IMR-90 (cell line): ENCODE measurements around the gene OSBPL6. TPM values are rescaled to one million over a fixed set of nuclear protein-coding genes. Genes with fewer than 3 reads are reported as not detected.

Experiments used
- ATAC-seq: fragments of 200-7000 bp; cut with Tn5 transposase; 2 replicates; pipeline ENCODE4 v1.9.1; 2020; ENCODE audit warnings: low read depth, mild to moderate bottlenecking, moderate library complexity
- BruUV-seq: library from RNA; stranded (reverse); fragments of 400-500 nt; replicated peaks from 2 replicates; lab custom pipeline; 2021; lab: Mats Ljungman, UMichigan
- CTCF ChIA-PET: fragments of 300-600 bp; formaldehyde crosslinking; extraction: SDS; loops from one replicate; lab custom pipeline; 2021; ENCODE audit warnings: antibody characterized with exemption; lab: Yijun Ruan, JAX
- POLR2A ChIA-PET: fragments of 300-600 bp; sonication (Branson Sonifier 250); formaldehyde crosslinking; loops from one replicate; lab custom pipeline; 2022; ENCODE audit warnings: antibody characterized with exemption; ENCODE audit not compliant: unreplicated experiment; lab: Charles Lee
- DNase-seq: peaks from one replicate; pipeline ENCODE4 v3.0.0; 2013
- H2AFZ ChIP-seq: replicated peaks from 2 replicates; pipeline ENCODE3; 2013; ENCODE audit warnings: low read length, mild to moderate bottlenecking; ENCODE audit not compliant: poor library complexity
- H2AK5ac ChIP-seq: 2 replicates; pipeline ENCODE4 v1.6.1; 2013; ENCODE audit warnings: low read depth, low read length, inconsistent platforms
- H2AK9ac ChIP-seq: replicated peaks from 2 replicates; pipeline ENCODE3; 2013; ENCODE audit warnings: mild to moderate bottlenecking, low read depth, low read length, moderate library complexity; ENCODE audit not compliant: poor library complexity
- H2BK120ac ChIP-seq: 2 replicates; pipeline ENCODE4 v1.6.1; 2013; ENCODE audit warnings: low read depth, low read length, inconsistent platforms
- H2BK15ac ChIP-seq: 3 replicates; pipeline ENCODE4 v1.6.1; 2013; ENCODE audit warnings: low read depth, low read length, inconsistent platforms
- H2BK20ac ChIP-seq: 2 replicates; pipeline ENCODE4 v1.6.1; 2013; ENCODE audit warnings: low read depth, mild to moderate bottlenecking, inconsistent platforms, low read length, moderate library complexity
- H2BK5ac ChIP-seq: 2 replicates; pipeline ENCODE4 v1.6.1; 2013; ENCODE audit warnings: mild to moderate bottlenecking, low read depth, low read length, inconsistent platforms; ENCODE audit not compliant: poor library complexity, severe bottlenecking
- H3K14ac ChIP-seq: replicated peaks from 2 replicates; pipeline ENCODE4 v1.6.1; 2013; ENCODE audit warnings: low read depth, low read length, inconsistent platforms
- H3K18ac ChIP-seq: 2 replicates; pipeline ENCODE4 v1.6.1; 2013; ENCODE audit warnings: low read depth, low read length, control low read depth
- H3K23ac ChIP-seq: 2 replicates; pipeline ENCODE4 v1.6.1; 2013; ENCODE audit warnings: low read depth, low read length, inconsistent platforms
- H3K27ac ChIP-seq: 2 replicates; pipeline ENCODE4 v1.5.1; 2013; ENCODE audit warnings: mild to moderate bottlenecking, control low read depth, low read length; ENCODE audit not compliant: insufficient read depth
- H3K27me3 ChIP-seq: 2 replicates; pipeline ENCODE4 v1.6.1; 2013; ENCODE audit warnings: low read length; ENCODE audit not compliant: control insufficient read depth, insufficient read depth
- H3K36me3 ChIP-seq: 2 replicates; pipeline ENCODE4 v1.6.1; 2013; ENCODE audit warnings: low read length, mixed read lengths; ENCODE audit not compliant: control insufficient read depth, insufficient read depth
- H3K4ac ChIP-seq: 2 replicates; pipeline ENCODE4 v1.6.1; 2013; ENCODE audit warnings: low read depth, low read length, inconsistent platforms
- H3K4me1 ChIP-seq: 2 replicates; pipeline ENCODE4 v1.6.1; 2013; ENCODE audit warnings: low read length, mixed read lengths; ENCODE audit not compliant: control insufficient read depth, insufficient read depth
- H3K4me2 ChIP-seq: 2 replicates; pipeline ENCODE4 v1.6.1; 2013; ENCODE audit warnings: low read depth, mild to moderate bottlenecking, control low read depth, low read length, moderate library complexity
- H3K4me3 ChIP-seq: 2 replicates; pipeline ENCODE4 v1.5.1; 2013; ENCODE audit warnings: low read depth, mild to moderate bottlenecking, control low read depth, low read length, moderate library complexity; ENCODE audit not compliant: insufficient read depth
- H3K56ac ChIP-seq: 2 replicates; pipeline ENCODE4 v1.6.1; 2013; ENCODE audit warnings: low read length, inconsistent platforms; ENCODE audit not compliant: insufficient read depth; ENCODE audit errors: extremely low read depth
- H3K79me1 ChIP-seq, 2 experiments: 2 replicates each; pipeline ENCODE4 v1.6.1; 2013; ENCODE audit warnings: low read length in 2 of 2, inconsistent platforms in 1 of 2, low read depth in 1 of 2
- H3K9ac ChIP-seq: 2 replicates; pipeline ENCODE4 v1.6.1; 2013; ENCODE audit warnings: low read depth, low read length, control low read depth
- H3K9me1 ChIP-seq: 2 replicates; pipeline ENCODE4 v1.6.1; 2013; ENCODE audit warnings: low read length, inconsistent platforms; ENCODE audit not compliant: insufficient read depth
- H3K9me3 ChIP-seq: 2 replicates; pipeline ENCODE4 v1.6.1; 2013; ENCODE audit warnings: low read length; ENCODE audit not compliant: control insufficient read depth, insufficient read depth
- H4K20me1 ChIP-seq: 2 replicates; pipeline ENCODE4 v1.6.1; 2013; ENCODE audit warnings: low read length, inconsistent platforms; ENCODE audit not compliant: insufficient read depth
- H4K5ac ChIP-seq: 2 replicates; pipeline ENCODE4 v1.6.1; 2013; ENCODE audit warnings: mild to moderate bottlenecking, low read depth, low read length, control low read depth
- H4K8ac ChIP-seq, 2 experiments: 2 replicates each; pipeline ENCODE4 v1.6.1; 2013; ENCODE audit warnings: low read depth in 2 of 2, low read length in 2 of 2, control low read depth in 1 of 2, inconsistent platforms in 1 of 2
- H4K91ac ChIP-seq: 2 replicates; pipeline ENCODE4 v1.6.1; 2013; ENCODE audit warnings: low read depth, low read length, inconsistent platforms; ENCODE audit not compliant: insufficient read depth
- BHLHE40 ChIP-seq: fragments of 150-350 bp; IDR thresholded peaks from 2 replicates; pipeline ENCODE4 v1.6.1; 2016; ENCODE audit warnings: mild to moderate bottlenecking, low read depth, low read length
- CEBPB ChIP-seq: IDR thresholded peaks from 2 replicates; pipeline ENCODE4 v1.6.1; 2012; ENCODE audit warnings: low read depth, low read length, improper control_type of control experiment
- CHD1 ChIP-seq: IDR thresholded peaks from 2 replicates; pipeline ENCODE4 v1.6.1; 2012; ENCODE audit warnings: low read depth, low read length, improper control_type of control experiment
- CTCF ChIP-seq: conservative IDR thresholded peaks from 2 replicates; pipeline ENCODE4 v1.5.1; 2012; ENCODE audit warnings: mild to moderate bottlenecking, low read depth, low read length, improper control_type of control experiment
- ELK1 ChIP-seq: fragments of 150-350 bp; IDR thresholded peaks from 2 replicates; pipeline ENCODE4 v1.6.1; 2016; ENCODE audit warnings: low read depth, mild to moderate bottlenecking, low read length, moderate library complexity, borderline replicate concordance
- FOS ChIP-seq: fragments of 150-350 bp; IDR thresholded peaks from 2 replicates; pipeline ENCODE4 v1.6.1; 2016; ENCODE audit warnings: low read depth, low read length
- MAFK ChIP-seq: IDR thresholded peaks from 2 replicates; pipeline ENCODE4 v1.6.1; 2012; ENCODE audit warnings: low read depth, low read length, improper control_type of control experiment
- MAZ ChIP-seq: IDR thresholded peaks from 2 replicates; pipeline ENCODE4 v1.6.1; 2012; ENCODE audit warnings: low read depth, mild to moderate bottlenecking, low read length, improper control_type of control experiment, moderate library complexity, borderline replicate concordance
- MXI1 ChIP-seq: IDR thresholded peaks from 2 replicates; pipeline ENCODE4 v1.6.1; 2012; ENCODE audit warnings: low read depth, mild to moderate bottlenecking, low read length, moderate library complexity, borderline replicate concordance
- NFE2L2 ChIP-seq: fragments of 150-350 bp; IDR thresholded peaks from 2 replicates; pipeline ENCODE4 v1.6.1; 2016; ENCODE audit warnings: low read depth, mild to moderate bottlenecking, low read length
- POLR2A ChIP-seq: IDR thresholded peaks from 2 replicates; pipeline ENCODE4 v1.6.1; 2012; ENCODE audit warnings: mild to moderate bottlenecking, low read depth, low read length
- RAD21 ChIP-seq: IDR thresholded peaks from 2 replicates; pipeline ENCODE4 v1.6.1; 2012; ENCODE audit warnings: low read length, improper control_type of control experiment
- RCOR1 ChIP-seq: IDR thresholded peaks from 2 replicates; pipeline ENCODE4 v1.6.1; 2012; ENCODE audit warnings: mild to moderate bottlenecking, low read length, improper control_type of control experiment; ENCODE audit not compliant: insufficient replicate concordance
- RFX5 ChIP-seq: IDR thresholded peaks from 2 replicates; pipeline ENCODE4 v1.8.0; 2012; ENCODE audit warnings: low read depth, mild to moderate bottlenecking, low read length, moderate library complexity
- SMC3 ChIP-seq: fragments of 150-350 bp; IDR thresholded peaks from 2 replicates; pipeline ENCODE4 v1.6.1; 2016; ENCODE audit warnings: low read depth, mild to moderate bottlenecking, antibody characterized with exemption, low read length, moderate library complexity
- USF2 ChIP-seq: fragments of 150-350 bp; IDR thresholded peaks from 2 replicates; pipeline ENCODE4 v1.6.1; 2017; ENCODE audit warnings: mild to moderate bottlenecking, antibody characterized with exemption, low read length, low read depth
- WGBS, 2 experiments: methylation state at CpG; one replicate each; pipeline versions ENCODE4 v1.1.5 to v1.1.7; 2013; ENCODE audit warnings: missing lambda C conversion rate in 2 of 2; ENCODE audit not compliant: insufficient read length in 1 of 2; ENCODE audit errors: extremely low coverage in 2 of 2; 5-methylcytosine and 5-hydroxymethylcytosine counted together
- dilution Hi-C: fragments of 300-500 bp; cut with HindIII; formaldehyde crosslinking; loops from one replicate; pipeline ENCODE4 v1.14.3; 2018; ENCODE audit warnings: low sequenced_read_pairs; ENCODE audit not compliant: unreplicated experiment
- in situ Hi-C: fragments of 300-500 bp; cut with MboI; formaldehyde crosslinking; loops from 3 replicates; pipeline ENCODE4 v1.14.3; 2019; ENCODE audit warnings: low sequenced_read_pairs, inconsistent platforms, mixed read lengths
- intact Hi-C: fragments of 100-400 bp; cut with micrococcal nuclease; formaldehyde crosslinking; loops from 2 replicates; pipeline ENCODE4 v1.10.0; 2022
- polyA plus RNA-seq, 3 experiments: library from polyadenylated mRNA; depleted of rRNA; stranded (reverse); fragments of >200 nt; gene quantifications; 2 replicates each; pipeline ENCODE4 v1.2.3, GENCODE V29; 2012; ENCODE audit warnings: low replicate concordance in 1 of 3
- total RNA-seq: library from RNA; depleted of rRNA; stranded (reverse); fragments of >200 nt; gene quantifications from 2 replicates; pipeline ENCODE4 v1.2.3, GENCODE V29; 2012

Gene OSBPL6
- total and polyA plus RNA-seq, 2 of the 4 experiments (the other 2 are of a cell fraction): 3.2 to 3.7 TPM

- H3K4me2 ChIP-seq: no peak overlapping the region; the same call in 1 of the 2 replicates
- no peak overlapping the region for H3K56ac ChIP-seq
- 0 out of 2 replicates have a peak, but pooled peaks cover 2% of the 10 kb centered on the region for H3K9me1 ChIP-seq
- no peaks in the 10 kb centered on the region for H3K9me3 ChIP-seq
- in situ Hi-C loops: no loop called here
- H4K8ac ChIP-seq: no peak overlapping the region
- H4K20me1 ChIP-seq: peaks cover 9% of the 10 kb centered on the region; the same call in 1 of the 2 replicates
- H3K4ac ChIP-seq: no peak overlapping the region
- no peak overlapping the region for H3K18ac ChIP-seq
- no peak overlapping the region for H3K4me3 ChIP-seq
- H3K9ac ChIP-seq: no peak overlapping the region
- H2AK9ac ChIP-seq: no peak overlapping the region
- H4K5ac ChIP-seq: no peak overlapping the region
- dilution Hi-C loops: no loop called here
- POLR2A ChIA-PET: no interaction called here
- no peak overlapping the region for H2AFZ ChIP-seq
- no peak for TF ChIP-seq RCOR1
- TF ChIP-seq CHD1: no peak
- no peak for TF ChIP-seq BHLHE40
- no peak for TF ChIP-seq CTCF
- TF ChIP-seq POLR2A: no peak
- no peak for TF ChIP-seq MAFK
- TF ChIP-seq RFX5: no peak
- TF ChIP-seq USF2: no peak
- no peak for TF ChIP-seq MXI1
- TF ChIP-seq SMC3: no peak
- TF ChIP-seq CEBPB: no peak
- TF ChIP-seq NFE2L2: no peak
- no peak for TF ChIP-seq ELK1
- TF ChIP-seq FOS: no peak
- no peak for TF ChIP-seq MAZ
- TF ChIP-seq RAD21: no peak
- no peak for DNase-seq
- no peak overlapping the region for H2BK120ac ChIP-seq
- peaks cover 21 to 34% of the 10 kb centered on the region in 2 experiments for H3K79me1 ChIP-seq
- no peak for ATAC-seq
- CTCF ChIA-PET: no interaction called here
- no TSS peak for BruUV-seq
- H2AK5ac ChIP-seq: no peak overlapping the region
- no peaks in the 10 kb centered on the region for H3K27me3 ChIP-seq
- peaks cover 17% of the 10 kb centered on the region for H3K36me3 ChIP-seq
- H2BK15ac ChIP-seq: no peak overlapping the region
- no peak overlapping the region for H4K91ac ChIP-seq
- no peak overlapping the region for H2BK20ac ChIP-seq
- H3K23ac ChIP-seq: peak overlapping the region; percentile 32; the same call in 1 of the 2 replicates
- no peak overlapping the region for H3K27ac ChIP-seq
- intact Hi-C loops: no loop called here
- H3K14ac ChIP-seq: no peak overlapping the region
- no peak overlapping the region for H2BK5ac ChIP-seq
- WGBS, 2 experiments: 100% methylated on average over 1 of the region's 4 CpGs; no CpG with 5 or more reads in 1 of the 2 experiments
- H3K4me1 ChIP-seq: peaks cover 6% of the 10 kb centered on the region
These were observed 254.8 kb downstream of the OSBPL6 start for GRCh38 chr2:178448968-178449661.
